ENCODE data around the gene ARHGAP6. TPM values are rescaled to one million over a fixed set of nuclear protein-coding genes. Genes with fewer than 3 reads are reported as not detected.

The ARHGAP6 gene
- total RNA-seq, 1 donor from 2014 or later = 1.2 TPM

DNA sequence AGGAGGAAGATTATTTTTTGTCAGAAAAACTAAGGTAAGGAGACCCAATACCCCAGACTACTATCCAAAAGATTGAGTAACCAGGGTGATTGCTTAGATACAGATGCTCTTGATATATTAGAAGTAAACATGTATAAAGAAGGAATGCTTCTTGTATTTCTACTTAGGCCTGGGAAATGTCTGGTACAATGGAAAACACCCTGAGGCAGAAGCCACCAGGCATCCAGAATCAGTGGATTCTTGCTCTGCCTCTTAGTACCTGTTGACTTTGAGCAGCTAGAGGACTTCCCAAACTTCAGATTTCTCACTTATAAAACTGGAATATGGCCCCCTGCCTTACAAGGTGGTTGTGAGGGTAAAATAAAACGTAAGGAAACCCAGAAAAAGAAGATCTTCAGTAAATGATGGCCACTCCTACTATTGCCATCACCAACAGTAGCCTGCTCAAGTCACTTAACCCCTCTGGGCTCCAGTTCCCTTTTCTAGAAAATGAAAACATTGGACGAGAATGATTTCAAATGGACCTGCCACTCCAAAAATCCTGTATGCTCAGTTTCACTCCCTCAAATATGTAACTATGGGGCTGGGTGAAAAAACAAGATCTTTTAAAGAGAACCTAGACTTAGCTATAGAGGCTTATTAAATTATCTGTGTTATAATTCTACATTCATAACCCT, 315.9 kb downstream of the ARHGAP6 start:
- Histone ChIP-seq H3K4me3 (no peak overlapping the region), H2AFZ (replicated peaks) (no peak overlapping the region), H4K20me1 (ENCODE audit: low read depth) (no peaks in the 10 kb centered on the region), H3K79me2 (ENCODE audit: low read depth) (no peaks in the 10 kb centered on the region), H3K9me3 (ENCODE audit: low read depth) (no peaks in the 10 kb centered on the region), H3F3A (ENCODE audit: low read depth) (no peaks in the 10 kb centered on the region), H3K4me1 (no peaks in the 10 kb centered on the region), H3K27ac (no peak overlapping the region), H3K9ac (no peak overlapping the region), H3K27me3 (no peaks in the 10 kb centered on the region), H3K4me2 (no peak overlapping the region), H3K36me3 (no peaks in the 10 kb centered on the region)
- Mint-ChIP-seq H3K27me3 (ENCODE audit: insufficient read depth, low read depth) (no peaks in the 10 kb centered on the region), H3K4me1 (peaks cover 5% of the 10 kb centered on the region), H3K4me3 (no peak overlapping the region), H3K9me3 (no peaks in the 10 kb centered on the region), H3K36me3 (no peaks in the 10 kb centered on the region), H3K27ac (no peak overlapping the region)
- no peak for DNase-seq (ENCODE audit: low spot score)
- TF ChIP-seq EZH2 (IDR thresholded peaks at IDR 0.05) (no peak), CTCF (IDR thresholded peaks at IDR 0.05) (no peak), EZH2phosphoT487 (IDR thresholded peaks at IDR 0.05) (no peak)

- no peak overlapping the region for H3K4me2 ChIP-seq
- no peaks in the 10 kb centered on the region for H3K9me3 ChIP-seq (ENCODE audit: low read depth)
- no peak for DNase-seq (ENCODE audit: low spot score)
- H3K4me1 ChIP-seq = no peaks in the 10 kb centered on the region
- no peak overlapping the region for H3K27ac Mint-ChIP-seq
- H3K4me3 ChIP-seq = no peak overlapping the region
- H4K20me1 ChIP-seq (ENCODE audit: low read depth) = no peaks in the 10 kb centered on the region
- no peak overlapping the region for H3K27ac ChIP-seq
- H3K79me2 ChIP-seq (ENCODE audit: low read depth) = no peaks in the 10 kb centered on the region
- H3K27me3 Mint-ChIP-seq (ENCODE audit: insufficient read depth, low read depth) = no peaks in the 10 kb centered on the region
- peaks cover 5% of the 10 kb centered on the region for H3K4me1 Mint-ChIP-seq
- H3K4me3 Mint-ChIP-seq = no peak overlapping the region
- no peaks in the 10 kb centered on the region for H3K9me3 Mint-ChIP-seq
- H3K36me3 ChIP-seq = no peaks in the 10 kb centered on the region
- no peak for TF ChIP-seq EZH2phosphoT487 (IDR thresholded peaks at IDR 0.05)
- TF ChIP-seq EZH2 (IDR thresholded peaks at IDR 0.05) = no peak
- TF ChIP-seq CTCF (IDR thresholded peaks at IDR 0.05) = no peak
- H3F3A ChIP-seq (ENCODE audit: low read depth) = no peaks in the 10 kb centered on the region
- no peaks in the 10 kb centered on the region for H3K36me3 Mint-ChIP-seq
- H3K27me3 ChIP-seq = no peaks in the 10 kb centered on the region
- H3K9ac ChIP-seq = no peak overlapping the region
- H2AFZ ChIP-seq (replicated peaks) = no peak overlapping the region
Observed at GRCh38 chrX:11349020-11349419, 316.7 kb downstream of the ARHGAP6 start.

DNA sequence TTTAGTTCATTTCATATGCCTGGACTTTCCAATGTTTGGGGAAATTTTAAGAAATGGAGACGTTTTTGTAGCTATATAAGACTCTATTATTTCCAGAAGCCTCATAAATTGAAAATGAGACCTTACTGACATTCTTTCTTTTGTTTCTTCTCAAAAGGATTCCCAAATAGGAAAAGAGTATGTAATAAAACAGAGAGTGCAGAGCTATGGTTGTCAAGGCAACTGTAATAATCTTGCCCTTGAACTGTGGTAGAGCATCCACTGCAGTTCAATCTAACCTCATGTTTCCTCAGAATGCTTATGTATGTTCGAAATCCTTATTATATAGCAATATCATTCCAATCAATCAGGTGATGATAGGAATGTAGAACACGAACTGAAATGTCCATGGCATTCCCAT, 318.4 kb downstream of the ARHGAP6 start:
- peaks cover 2% of the 10 kb centered on the region for H3K9me3 Mint-ChIP-seq
- Histone ChIP-seq H2AFZ (replicated peaks) (no peak overlapping the region), H3K79me2 (ENCODE audit: low read depth) (no peaks in the 10 kb centered on the region), H3K36me3 (no peaks in the 10 kb centered on the region), H3K4me3 (no peak overlapping the region), H3K9me3 (ENCODE audit: low read depth) (no peaks in the 10 kb centered on the region), H3K9ac (no peak overlapping the region), H3K27me3 (no peaks in the 10 kb centered on the region), H4K20me1 (ENCODE audit: low read depth) (no peaks in the 10 kb centered on the region), H3K27ac (no peak overlapping the region), H3F3A (ENCODE audit: low read depth) (no peaks in the 10 kb centered on the region), H3K4me2 (no peak overlapping the region), H3K4me1 (no peaks in the 10 kb centered on the region)
- no peaks in the 10 kb centered on the region for H3K36me3 Mint-ChIP-seq
- DNase-seq (ENCODE audit: low spot score) = no peak
- H3K4me1 Mint-ChIP-seq = peaks cover 12% of the 10 kb centered on the region
- H3K4me3 Mint-ChIP-seq = no peak overlapping the region
- no peak overlapping the region for H3K27ac Mint-ChIP-seq
- no peaks in the 10 kb centered on the region for H3K27me3 Mint-ChIP-seq (ENCODE audit: insufficient read depth, low read depth)
- no peak for TF ChIP-seq EZH2phosphoT487 (IDR thresholded peaks at IDR 0.05)

DNA sequence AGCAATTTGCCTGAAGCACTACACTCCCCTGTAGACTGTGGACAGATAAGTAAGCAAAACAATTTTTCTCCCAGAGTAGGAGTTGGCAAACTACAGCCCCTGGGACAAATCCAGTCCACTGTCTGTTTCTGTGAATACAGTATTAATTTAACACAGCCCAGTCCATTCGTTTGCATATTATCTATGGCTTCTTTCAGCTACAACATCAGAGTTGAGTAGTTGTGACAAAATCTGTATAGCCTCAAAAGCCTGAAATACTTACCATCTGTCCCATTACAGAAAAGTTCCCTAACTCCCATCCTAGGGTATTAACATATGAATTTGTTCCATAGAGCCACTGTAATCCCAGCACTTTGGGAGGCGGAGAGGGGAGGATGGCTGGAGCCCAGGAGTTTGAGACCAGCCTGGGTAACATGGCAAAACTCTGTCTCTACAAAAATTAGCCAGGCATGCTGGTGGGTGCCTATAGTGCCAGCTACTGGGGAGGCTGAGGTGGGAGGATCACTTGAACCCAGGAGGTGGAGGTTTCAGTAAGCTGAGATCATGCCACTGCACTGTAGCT, 319.5 kb downstream of the ARHGAP6 start:
- Mint-ChIP-seq H3K4me3 (no peak overlapping the region), H3K27me3 (ENCODE audit: insufficient read depth, low read depth) (no peaks in the 10 kb centered on the region), H3K27ac (no peak overlapping the region), H3K4me1 (peaks cover 20% of the 10 kb centered on the region), H3K9me3 (peaks cover 2% of the 10 kb centered on the region), H3K36me3 (no peaks in the 10 kb centered on the region)
- no peak overlapping the region for H3K27ac ChIP-seq
- no peak overlapping the region for H3K4me3 ChIP-seq
- H3F3A ChIP-seq (ENCODE audit: low read depth) = no peaks in the 10 kb centered on the region
- no peak overlapping the region for H3K9ac ChIP-seq
- no peaks in the 10 kb centered on the region for H3K79me2 ChIP-seq (ENCODE audit: low read depth)
- no peak overlapping the region for H3K4me2 ChIP-seq
- no peak overlapping the region for H2AFZ ChIP-seq (replicated peaks)
- no peaks in the 10 kb centered on the region for H4K20me1 ChIP-seq (ENCODE audit: low read depth)
- TF ChIP-seq EZH2phosphoT487 (IDR thresholded peaks at IDR 0.05) (no peak), CTCF (IDR thresholded peaks at IDR 0.05) (no peak), EZH2 (IDR thresholded peaks at IDR 0.05) (no peak)
- no peaks in the 10 kb centered on the region for H3K9me3 ChIP-seq (ENCODE audit: low read depth)
- H3K36me3 ChIP-seq = no peaks in the 10 kb centered on the region
- DNase-seq (ENCODE audit: low spot score) = no peak
- no peaks in the 10 kb centered on the region for H3K4me1 ChIP-seq
- H3K27me3 ChIP-seq = no peaks in the 10 kb centered on the region

Data from neural progenitor cell (in vitro differentiated cells).